Measurements from ENCODE around the gene COX6B1.
A peak's percentile ranks its signal among the peaks of the same experiment; 100 is the strongest.

Gene COX6B1

GRCh38 chr19:35618857-35619256 is 29.3 kb upstream of the COX6B1 start:
- H3K9me3 ChIP-seq (ENCODE audit: insufficient read depth, low read depth, low read length): no peaks in the 10 kb centered on the region
- H3K4me1 ChIP-seq (ENCODE audit: insufficient read depth, low read length): no peaks in the 10 kb centered on the region
- WGBS: 82% methylated on average over 7 of the region's 7 CpGs
- H3K4me3 ChIP-seq (ENCODE audit: low read length): no peak overlapping the region
- H3K9ac ChIP-seq (ENCODE audit: low read depth, low read length): no peak overlapping the region
- H3K27me3 ChIP-seq (ENCODE audit: insufficient read depth, low read length): no peaks in the 10 kb centered on the region
- no peak overlapping the region for H3K27ac ChIP-seq (ENCODE audit: low read depth, low read length)
- peaks cover 38% of the 10 kb centered on the region for H3K36me3 ChIP-seq (ENCODE audit: insufficient read depth, low read length)

GRCh38 chr19:35619290-35619923 is 28.7 kb upstream of the COX6B1 start:
- WGBS: 95% methylated on average over 12 of the region's 12 CpGs
- Histone ChIP-seq H3K9ac (ENCODE audit: low read depth, low read length) (no peak overlapping the region), H3K27ac (ENCODE audit: low read depth, low read length) (no peak overlapping the region), H3K27me3 (ENCODE audit: insufficient read depth, low read length) (no peaks in the 10 kb centered on the region), H3K4me1 (ENCODE audit: insufficient read depth, low read length) (no peaks in the 10 kb centered on the region), H3K9me3 (ENCODE audit: insufficient read depth, low read depth, low read length) (no peaks in the 10 kb centered on the region), H3K4me3 (ENCODE audit: low read length) (no peak overlapping the region), H3K36me3 (ENCODE audit: insufficient read depth, low read length) (peaks cover 38% of the 10 kb centered on the region)

- Histone ChIP-seq H3K36me3 (ENCODE audit: insufficient read depth, low read length) (peaks cover 35% of the 10 kb centered on the region), H3K27ac (ENCODE audit: low read depth, low read length) (no peak overlapping the region), H3K9ac (ENCODE audit: low read depth, low read length) (no peak overlapping the region), H3K27me3 (ENCODE audit: insufficient read depth, low read length) (no peaks in the 10 kb centered on the region), H3K4me1 (ENCODE audit: insufficient read depth, low read length) (no peaks in the 10 kb centered on the region), H3K9me3 (ENCODE audit: insufficient read depth, low read depth, low read length) (no peaks in the 10 kb centered on the region), H3K4me3 (ENCODE audit: low read length) (no peak overlapping the region)
- 93% methylated on average over 17 of the region's 17 CpGs for WGBS
Measured at GRCh38 chr19:35620001-35620400, 28.1 kb upstream of the COX6B1 start.

GRCh38 chr19:35621708-35622107 is 26.4 kb upstream of the COX6B1 start:
- 97% methylated on average over 9 of the region's 9 CpGs for WGBS

GRCh38 chr19:35622750-35623149 is 25.4 kb upstream of the COX6B1 start:
- no peaks in the 10 kb centered on the region for H3K9me3 ChIP-seq (ENCODE audit: insufficient read depth, low read depth, low read length)
- H3K4me3 ChIP-seq (ENCODE audit: low read length): no peak overlapping the region
- no peaks in the 10 kb centered on the region for H3K27me3 ChIP-seq (ENCODE audit: insufficient read depth, low read length)
- no peak overlapping the region for H3K9ac ChIP-seq (ENCODE audit: low read depth, low read length)
- WGBS: 93% methylated on average over 13 of the region's 13 CpGs
- H3K27ac ChIP-seq (ENCODE audit: low read depth, low read length): no peak overlapping the region
- peaks cover 16% of the 10 kb centered on the region for H3K36me3 ChIP-seq (ENCODE audit: insufficient read depth, low read length)
- H3K4me1 ChIP-seq (ENCODE audit: insufficient read depth, low read length): no peaks in the 10 kb centered on the region

More at GRCh38 chr19:35621708-35622107, 26.4 kb upstream of the COX6B1 start:
- Histone ChIP-seq H3K4me3 (ENCODE audit: low read length) (no peak overlapping the region), H3K4me1 (ENCODE audit: insufficient read depth, low read length) (no peaks in the 10 kb centered on the region), H3K27me3 (ENCODE audit: insufficient read depth, low read length) (no peaks in the 10 kb centered on the region), H3K27ac (ENCODE audit: low read depth, low read length) (no peak overlapping the region), H3K36me3 (ENCODE audit: insufficient read depth, low read length) (peaks cover 25% of the 10 kb centered on the region), H3K9me3 (ENCODE audit: insufficient read depth, low read depth, low read length) (no peaks in the 10 kb centered on the region), H3K9ac (ENCODE audit: low read depth, low read length) (no peak overlapping the region)

- H3K27ac ChIP-seq (ENCODE audit: low read depth, low read length): no peak overlapping the region
- no peaks in the 10 kb centered on the region for H3K9me3 ChIP-seq (ENCODE audit: insufficient read depth, low read depth, low read length)
- no peaks in the 10 kb centered on the region for H3K27me3 ChIP-seq (ENCODE audit: insufficient read depth, low read length)
- no peak overlapping the region for H3K4me3 ChIP-seq (ENCODE audit: low read length)
- H3K36me3 ChIP-seq (ENCODE audit: insufficient read depth, low read length): peaks cover 16% of the 10 kb centered on the region
- WGBS: 91% methylated on average over 6 of the region's 6 CpGs
- no peak overlapping the region for H3K9ac ChIP-seq (ENCODE audit: low read depth, low read length)
- H3K4me1 ChIP-seq (ENCODE audit: insufficient read depth, low read length): no peaks in the 10 kb centered on the region
Measured at GRCh38 chr19:35623327-35624010, 24.7 kb upstream of the COX6B1 start.

GRCh38 chr19:35628264-35628564 is 19.9 kb upstream of the COX6B1 start:
- Histone ChIP-seq H3K9me3 (ENCODE audit: insufficient read depth, low read depth, low read length) (no peaks in the 10 kb centered on the region), H3K27ac (ENCODE audit: low read depth, low read length) (peak overlapping the region; percentile 74), H3K36me3 (ENCODE audit: insufficient read depth, low read length) (peaks cover 30% of the 10 kb centered on the region), H3K9ac (ENCODE audit: low read depth, low read length) (peak overlapping the region; percentile 73), H3K4me1 (ENCODE audit: insufficient read depth, low read length) (peaks cover 5% of the 10 kb centered on the region; the same call in 1 of the 2 replicates), H3K4me3 (ENCODE audit: low read length) (peak overlapping the region; percentile 82), H3K27me3 (ENCODE audit: insufficient read depth, low read length) (no peaks in the 10 kb centered on the region)
- WGBS: 33% methylated on average over 9 of the region's 9 CpGs

- Histone ChIP-seq H3K27me3 (ENCODE audit: insufficient read depth, low read length) (no peaks in the 10 kb centered on the region), H3K4me1 (ENCODE audit: insufficient read depth, low read length) (peaks cover 5% of the 10 kb centered on the region; the same call in 1 of the 2 replicates), H3K9me3 (ENCODE audit: insufficient read depth, low read depth, low read length) (no peaks in the 10 kb centered on the region), H3K9ac (ENCODE audit: low read depth, low read length) (peak within 1 kb of the TSS; percentile 73), H3K27ac (ENCODE audit: low read depth, low read length) (peak within 1 kb of the TSS; percentile 74), H3K4me3 (ENCODE audit: low read length) (peak within 1 kb of the TSS; percentile 82), H3K36me3 (ENCODE audit: insufficient read depth, low read length) (peaks cover 35% of the 10 kb centered on the region)
- under 1% methylated on average over 56 of the region's 56 CpGs for whole genome bisulfite sequencing
Measured at GRCh38 chr19:35628565-35629331, 19.4 kb upstream of the COX6B1 start, which contains the start of gene RBM42. RBM42 (plus strand) TSS chr19:35629036; CDS start chr19:35629154, 118 bp downstream.

GRCh38 chr19:35629332-35629633 is 18.8 kb upstream of the COX6B1 start:
- peak overlapping the region; percentile 42; the same call in 1 of the 2 replicates for H3K27ac ChIP-seq (ENCODE audit: low read depth, low read length)
- H3K4me3 ChIP-seq (ENCODE audit: low read length): peak overlapping the region; percentile 82
- 7% methylated on average over 15 of the region's 15 CpGs for WGBS
- H3K4me1 ChIP-seq (ENCODE audit: insufficient read depth, low read length): peaks cover 5% of the 10 kb centered on the region; the same call in 1 of the 2 replicates
- peak overlapping the region; percentile 67 for H3K9ac ChIP-seq (ENCODE audit: low read depth, low read length)
- no peaks in the 10 kb centered on the region for H3K9me3 ChIP-seq (ENCODE audit: insufficient read depth, low read depth, low read length)
- H3K36me3 ChIP-seq (ENCODE audit: insufficient read depth, low read length): peaks cover 40% of the 10 kb centered on the region
- no peaks in the 10 kb centered on the region for H3K27me3 ChIP-seq (ENCODE audit: insufficient read depth, low read length)

GRCh38 chr19:35633727-35634440 is 14.2 kb upstream of the COX6B1 start:
- no peak overlapping the region for H3K27ac ChIP-seq (ENCODE audit: low read depth, low read length)
- 96% methylated on average over 29 of the region's 29 CpGs for WGBS

GRCh38 chr19:35636651-35637050 is 11.5 kb upstream of the COX6B1 start:
- Histone ChIP-seq H3K9ac (ENCODE audit: low read depth, low read length) (no peak overlapping the region), H3K4me1 (ENCODE audit: insufficient read depth, low read length) (peaks cover 10% of the 10 kb centered on the region), H3K4me3 (ENCODE audit: low read length) (no peak overlapping the region), H3K27me3 (ENCODE audit: insufficient read depth, low read length) (no peaks in the 10 kb centered on the region), H3K9me3 (ENCODE audit: insufficient read depth, low read depth, low read length) (no peaks in the 10 kb centered on the region), H3K27ac (ENCODE audit: low read depth, low read length) (no peak overlapping the region), H3K36me3 (ENCODE audit: insufficient read depth, low read length) (peaks cover 60% of the 10 kb centered on the region)
- WGBS: 96% methylated on average over 3 of the region's 3 CpGs

More at GRCh38 chr19:35633727-35634440, 14.2 kb upstream of the COX6B1 start:
- H3K9ac ChIP-seq (ENCODE audit: low read depth, low read length): no peak overlapping the region
- H3K4me3 ChIP-seq (ENCODE audit: low read length): no peak overlapping the region
- peaks cover 5% of the 10 kb centered on the region; the same call in 1 of the 2 replicates for H3K4me1 ChIP-seq (ENCODE audit: insufficient read depth, low read length)
- no peaks in the 10 kb centered on the region for H3K9me3 ChIP-seq (ENCODE audit: insufficient read depth, low read depth, low read length)
- H3K27me3 ChIP-seq (ENCODE audit: insufficient read depth, low read length): no peaks in the 10 kb centered on the region
- H3K36me3 ChIP-seq (ENCODE audit: insufficient read depth, low read length): peaks cover 76% of the 10 kb centered on the region
